Renal cortical epithelial cell (primary cell): ENCODE results near the gene CEPT1. TPM values are rescaled to one million over a fixed set of nuclear protein-coding genes. Genes with fewer than 3 reads are reported as not detected.
A peak's percentile ranks its signal among the peaks of the same experiment; 100 is the strongest.
"Not testable (repeated sequence)": the region's sequence is repeated elsewhere in the genome, so short reads cannot be mapped to it uniquely, and the experiment has no call there.

Experiments used
- DNase-seq: peaks from one replicate; pipeline ENCODE4 v3.0.0-alpha.2; 2011; ENCODE audit warnings: low read depth
- total RNA-seq: library from RNA; depleted of rRNA; stranded (reverse); fragments of >200 nt; gene quantifications from 2 replicates; pipeline ENCODE4 v1.2.3, GENCODE V29; 2014

The CEPT1 gene
- 52.7 and 85.3 TPM in 2 replicates for total RNA-seq

DNA sequence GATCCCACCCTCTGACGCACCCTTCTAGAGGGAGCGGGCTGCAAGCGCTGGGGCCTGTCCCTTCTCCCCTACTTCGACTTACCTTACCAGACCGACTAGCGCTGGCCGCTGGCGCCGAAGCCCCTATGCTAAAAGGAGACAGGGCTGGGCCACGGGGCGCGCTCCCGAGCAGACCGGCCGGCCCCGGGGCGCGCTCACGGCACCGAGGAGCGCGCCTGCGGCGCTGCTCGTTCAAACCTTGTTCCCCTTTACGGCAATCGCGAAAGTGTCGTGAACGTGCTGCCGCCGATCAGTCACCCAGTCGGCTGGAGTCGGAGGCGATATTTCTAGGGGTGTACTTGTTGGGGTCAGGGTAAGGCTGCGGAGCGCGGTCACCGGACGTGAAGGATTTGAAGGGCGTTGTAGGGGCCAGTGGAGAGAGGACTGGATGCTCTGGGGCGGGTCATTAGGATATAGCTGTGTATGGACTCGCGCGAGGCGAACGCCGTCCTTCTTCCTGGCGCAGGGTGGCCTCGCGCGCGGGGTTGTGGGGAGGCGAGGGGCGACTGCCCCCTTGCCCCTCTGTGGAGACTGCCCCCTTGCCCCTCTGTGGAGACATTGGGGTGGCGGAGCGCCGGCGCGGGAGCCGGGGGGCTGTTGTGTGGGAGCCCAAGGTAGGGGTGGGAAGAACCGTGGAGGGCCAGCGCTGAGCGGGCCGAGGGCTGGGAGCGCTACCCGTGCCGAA lies at the start of gene CEPT1, which contains the start of gene DRAM2:
TSS of gene CEPT1 (plus strand) at position 268 of the 724 bp plus-strand sequence. CDS start 7,492 bp downstream, outside the sequence.
TSS of gene DRAM2 (minus strand) at position 138 of the 724 bp plus-strand sequence. CDS start 8,539 bp downstream, outside the sequence.
- DNase-seq = peak; percentile 92

DNA sequence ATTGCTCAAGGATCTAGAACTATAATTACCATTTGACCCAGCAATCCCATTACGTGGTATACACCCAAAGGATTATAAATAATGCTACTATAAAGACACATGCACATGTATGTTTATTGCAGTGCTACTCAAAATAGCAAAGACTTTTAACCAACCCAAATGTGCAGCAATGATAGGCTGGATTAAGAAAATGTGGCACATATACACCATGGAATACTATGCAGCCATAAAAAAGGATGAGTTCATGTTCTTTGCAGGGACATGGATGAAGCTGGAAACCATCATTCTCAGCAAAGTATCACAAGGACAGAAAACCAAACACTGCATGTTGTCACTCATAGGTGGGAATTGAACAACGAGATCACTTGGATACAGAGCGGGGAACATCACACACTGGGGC lies 44.6 kb upstream of the CEPT1 start:
- DNase-seq = not testable (repeated sequence)

DNA sequence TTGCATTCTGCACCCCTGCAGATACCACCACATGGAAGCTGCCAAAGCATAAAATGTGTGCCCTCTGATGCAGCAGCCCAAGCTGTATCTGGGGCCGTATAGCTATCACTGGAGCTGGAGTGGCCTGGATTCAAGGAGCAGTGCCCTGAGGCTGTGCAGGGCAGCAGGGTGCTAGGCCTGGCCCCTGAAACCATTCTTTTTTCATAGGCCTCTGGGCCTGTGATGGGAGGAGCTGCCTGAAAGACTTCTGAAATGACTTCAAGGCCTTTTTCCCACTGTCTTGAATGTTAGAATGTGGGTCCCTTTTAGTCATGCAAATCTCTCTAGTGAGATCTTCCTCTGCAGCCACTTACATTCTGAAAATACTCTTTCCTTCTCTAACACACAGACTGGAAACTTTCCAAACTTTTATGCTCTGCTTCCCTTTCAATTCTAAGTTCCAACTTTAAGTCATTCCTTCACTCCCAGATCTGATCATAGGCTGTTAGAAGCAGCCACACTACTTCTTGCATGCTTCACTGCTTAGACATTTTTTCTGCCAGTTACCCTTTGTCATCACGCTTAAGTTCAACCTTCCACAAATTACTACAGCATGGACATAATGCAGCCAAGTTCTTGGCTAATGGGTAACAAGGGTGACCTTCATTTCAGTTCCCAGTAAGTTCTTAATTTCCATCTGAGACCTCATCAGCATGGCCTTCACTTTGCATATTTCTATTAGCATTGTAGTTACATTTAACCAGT lies 42.5 kb upstream of the CEPT1 start:
- DNase-seq = peak; percentile 15

DNA sequence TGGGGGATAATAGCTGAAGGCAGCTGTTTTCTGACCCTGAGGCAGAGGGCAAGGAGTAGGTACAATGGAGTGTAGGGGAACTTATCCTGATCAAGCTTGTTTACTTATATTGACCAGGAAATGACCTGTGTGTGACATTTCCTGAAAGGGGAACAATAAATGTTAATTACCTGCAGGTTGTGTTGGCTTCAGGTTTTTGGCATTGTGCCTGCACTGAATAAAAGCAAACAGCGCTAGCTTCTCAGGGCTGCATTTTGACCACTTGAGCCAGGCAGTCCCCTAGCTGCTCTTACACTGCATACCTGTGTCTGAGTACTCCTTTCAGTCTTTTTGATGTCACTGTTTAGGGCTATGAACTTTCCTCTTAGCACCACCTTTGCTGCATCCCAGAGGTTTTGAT lies 40.7 kb upstream of the CEPT1 start:
- DNase-seq = no peak

DNA sequence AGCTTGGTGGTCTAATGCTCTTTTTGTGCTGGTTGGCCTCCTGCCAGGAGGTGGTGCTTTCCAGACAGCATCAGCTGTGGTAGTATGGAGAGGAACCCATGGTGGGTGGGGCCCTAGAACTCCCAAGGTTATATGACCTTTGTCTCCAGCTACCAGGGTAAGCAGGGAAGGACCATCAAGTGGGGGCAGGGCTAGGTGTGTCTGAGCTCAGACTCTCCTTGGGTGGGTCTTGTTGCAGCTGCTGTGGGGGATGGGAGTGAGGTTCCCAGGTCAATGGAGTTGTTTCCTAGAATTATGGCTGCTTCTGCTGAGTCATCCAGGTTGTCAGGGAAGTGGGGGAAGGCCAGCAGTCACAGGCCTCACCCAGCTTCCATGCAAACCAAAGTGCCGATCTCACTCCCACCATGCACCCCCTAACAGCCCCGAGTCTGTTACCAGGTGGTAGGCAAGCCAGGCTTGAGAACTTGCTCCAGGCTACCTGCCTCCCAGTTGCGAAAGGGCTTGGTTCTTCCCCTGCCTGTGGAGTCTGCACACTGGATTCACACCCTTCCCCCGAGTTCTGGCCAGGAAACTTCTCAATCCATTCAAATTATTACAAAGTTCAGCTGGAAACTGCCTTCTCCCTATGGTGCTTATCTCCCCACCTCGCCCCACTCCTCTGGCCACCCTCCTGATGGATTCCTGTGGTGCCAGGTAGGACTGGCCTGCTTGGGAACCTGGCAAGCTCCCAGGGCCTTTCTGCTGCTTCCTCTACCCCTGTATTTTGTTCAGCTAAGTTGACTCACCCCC lies 38.0 kb upstream of the CEPT1 start:
- no peak for DNase-seq

DNA sequence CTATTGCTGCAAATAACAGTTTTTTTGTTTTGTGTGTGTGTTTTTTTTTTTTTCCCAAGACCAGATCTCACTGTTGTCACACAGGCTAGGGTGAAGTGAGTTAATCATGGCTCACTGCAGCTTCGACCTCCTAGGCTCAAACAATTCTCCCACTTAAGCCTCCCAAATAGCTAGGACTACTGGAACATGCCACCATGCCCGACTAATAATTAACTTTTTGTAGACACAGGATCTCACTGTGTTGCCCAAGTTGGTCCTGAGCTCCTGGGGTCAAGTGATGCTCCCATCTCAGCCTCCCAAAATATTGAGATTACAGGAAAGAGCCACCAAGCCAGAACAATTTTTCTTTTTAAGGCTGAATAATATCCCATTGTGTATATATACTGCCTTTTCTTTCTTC lies 35.0 kb upstream of the CEPT1 start:
- no peak for DNase-seq

DNA sequence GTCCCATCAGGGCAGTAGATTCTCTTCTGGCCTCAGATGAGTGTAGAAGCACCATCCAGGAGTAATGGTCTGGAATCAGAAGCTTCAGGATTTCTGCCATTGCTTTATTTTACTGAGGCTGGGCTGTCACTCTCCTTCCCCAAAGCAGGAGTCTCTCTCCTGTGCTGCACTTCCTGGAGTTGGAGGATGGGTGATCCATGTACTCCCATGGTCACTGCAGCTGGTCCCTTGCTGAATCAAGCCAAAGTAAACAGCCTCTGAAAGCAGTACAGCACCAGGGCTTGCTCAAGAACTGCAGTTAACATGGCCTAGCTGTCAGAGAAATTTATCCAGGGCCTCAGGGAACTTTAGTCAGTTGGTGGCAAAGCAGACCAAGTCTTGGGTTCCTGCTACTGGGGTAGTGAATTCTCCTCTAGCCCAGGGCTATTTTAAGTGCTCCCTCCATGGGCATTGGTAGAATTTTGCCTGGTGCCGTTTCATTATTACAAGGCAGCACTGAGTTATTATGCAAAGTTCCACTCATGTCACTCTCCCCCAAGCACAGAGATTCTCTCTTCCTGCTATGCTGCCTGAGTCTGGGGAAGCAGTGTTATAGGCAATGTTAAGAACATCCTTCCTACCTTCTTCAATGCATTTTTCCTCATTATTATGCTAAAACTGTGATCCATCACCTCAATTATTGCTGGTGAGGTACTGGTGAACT lies 29.7 kb upstream of the CEPT1 start:
- DNase-seq = peak; percentile 51

DNA sequence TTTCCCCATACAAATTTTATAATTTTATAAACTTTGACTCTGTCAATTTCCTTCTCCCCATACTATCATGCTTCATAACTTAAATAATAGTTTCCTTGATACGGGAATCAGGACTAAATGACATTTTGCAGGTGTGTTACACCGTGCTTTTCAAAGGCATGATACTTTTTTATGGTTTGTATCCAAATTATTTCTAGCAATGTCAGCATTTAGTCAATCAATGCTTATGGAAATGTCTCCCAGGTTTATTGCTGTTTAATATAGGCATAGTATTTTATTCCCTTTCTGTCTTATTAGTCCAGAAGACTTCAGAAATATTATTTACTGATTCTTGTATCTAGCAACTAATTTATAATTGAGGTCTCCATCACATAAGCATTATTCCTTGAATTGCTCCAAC lies 23.5 kb upstream of the CEPT1 start:
- DNase-seq = no peak

DNA sequence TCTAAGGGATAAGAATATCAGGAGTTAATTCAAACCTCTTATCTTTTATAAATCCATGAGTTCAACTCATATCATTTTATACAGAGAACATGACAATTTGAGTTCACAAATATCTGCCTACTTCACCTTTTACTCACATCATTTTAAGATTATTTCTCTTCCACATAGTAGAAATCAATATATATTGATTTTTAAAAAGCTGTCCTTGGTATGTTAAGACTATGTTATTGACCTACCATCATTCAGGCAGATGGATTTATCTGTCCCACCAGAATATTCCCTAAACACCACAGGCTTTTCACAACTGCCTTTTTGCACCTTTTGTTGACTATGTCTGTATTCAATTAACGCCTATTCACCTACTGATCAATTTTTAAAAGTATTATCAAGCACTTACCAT lies 13.7 kb upstream of the CEPT1 start:
- DNase-seq = no peak

DNA sequence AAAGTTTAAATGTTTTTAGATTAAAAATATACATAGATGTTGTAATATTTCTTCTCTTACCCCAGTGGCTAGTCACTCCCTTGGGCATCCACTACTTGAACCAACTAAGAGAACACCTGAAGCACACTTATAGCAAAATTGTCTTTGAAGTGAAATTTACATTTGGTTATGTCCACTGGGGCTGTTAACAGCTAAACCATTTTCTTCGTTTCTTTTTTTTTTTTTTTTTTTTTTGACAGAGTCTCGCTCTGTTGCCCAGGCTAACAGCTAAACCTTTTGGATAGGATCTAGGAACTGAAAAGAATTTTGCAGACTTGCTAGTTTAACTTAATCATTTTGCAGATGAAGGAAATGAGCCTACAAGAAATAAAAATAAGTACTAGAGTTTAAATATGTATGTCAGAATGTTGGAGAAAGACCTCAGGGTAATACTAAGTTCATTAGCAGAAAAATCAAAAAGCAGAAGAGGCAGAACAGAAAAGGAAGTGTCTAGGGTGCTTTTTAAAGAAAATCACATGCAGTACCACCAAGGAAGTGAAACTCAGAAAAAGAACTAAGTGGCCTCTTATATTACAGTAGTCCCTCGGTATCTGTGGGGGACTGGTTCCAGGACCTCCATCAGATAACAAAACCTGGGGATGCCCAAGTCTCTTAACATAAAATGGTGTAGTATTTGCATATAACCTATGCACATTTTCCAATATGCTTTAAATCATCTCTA lies 11.9 kb upstream of the CEPT1 start:
- no peak for DNase-seq

DNA sequence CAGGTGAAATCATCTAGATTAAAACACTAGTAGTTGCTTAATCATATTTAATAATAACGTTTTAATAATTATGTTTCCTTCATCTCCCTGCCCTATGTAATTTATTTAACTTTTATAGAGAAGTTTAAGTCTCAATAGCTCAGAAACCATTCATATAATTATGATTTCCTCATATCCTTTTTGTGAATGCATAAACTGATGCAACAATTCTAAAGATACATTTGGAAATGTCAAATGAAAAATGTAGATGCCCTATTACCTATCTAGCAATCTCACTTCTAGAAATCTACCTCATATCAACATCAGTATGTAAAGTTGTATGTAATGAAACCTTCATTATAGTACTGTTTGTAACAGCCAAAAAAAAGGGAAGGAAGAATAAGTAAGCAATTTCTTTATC lies 10.6 kb upstream of the CEPT1 start:
- DNase-seq = no peak

DNA sequence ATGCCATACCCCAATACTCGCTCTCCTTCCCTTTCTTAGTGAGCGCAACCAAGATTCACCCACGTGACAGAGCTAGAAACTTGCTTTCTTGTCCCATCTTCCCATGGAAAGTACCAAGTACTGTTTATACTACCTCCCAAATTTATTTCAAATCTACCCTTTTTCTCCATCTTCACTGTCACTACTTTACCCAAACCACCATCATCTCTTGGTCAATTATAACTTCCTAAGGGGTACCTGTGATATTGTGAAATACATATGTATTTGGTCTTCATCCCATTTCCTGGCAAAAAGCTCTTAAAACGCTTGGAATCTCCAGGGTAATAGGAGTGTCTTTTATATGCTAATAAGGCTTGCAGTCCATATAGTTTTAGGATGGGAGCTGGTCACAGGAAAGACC lies 8.3 kb upstream of the CEPT1 start:
- DNase-seq = no peak

DNA sequence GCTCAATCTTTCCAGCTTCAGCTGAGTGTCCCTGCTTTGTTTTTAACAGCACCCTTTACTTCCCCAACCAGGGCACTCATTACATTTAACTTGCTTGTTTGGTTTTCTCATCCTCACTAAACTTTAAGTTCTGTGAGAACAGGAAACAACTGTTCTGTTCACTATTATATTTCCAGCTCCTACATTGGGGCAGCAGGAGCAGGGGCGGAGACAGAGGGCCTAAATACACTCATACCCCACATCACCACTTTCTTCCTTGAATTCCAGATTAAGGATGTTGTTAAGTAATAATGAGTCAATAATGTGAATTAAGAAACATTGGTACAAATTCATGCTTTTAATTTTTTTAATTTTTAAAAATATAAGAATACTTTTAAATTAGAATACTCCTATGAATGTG lies 6.2 kb upstream of the CEPT1 start:
- no peak for DNase-seq

DNA sequence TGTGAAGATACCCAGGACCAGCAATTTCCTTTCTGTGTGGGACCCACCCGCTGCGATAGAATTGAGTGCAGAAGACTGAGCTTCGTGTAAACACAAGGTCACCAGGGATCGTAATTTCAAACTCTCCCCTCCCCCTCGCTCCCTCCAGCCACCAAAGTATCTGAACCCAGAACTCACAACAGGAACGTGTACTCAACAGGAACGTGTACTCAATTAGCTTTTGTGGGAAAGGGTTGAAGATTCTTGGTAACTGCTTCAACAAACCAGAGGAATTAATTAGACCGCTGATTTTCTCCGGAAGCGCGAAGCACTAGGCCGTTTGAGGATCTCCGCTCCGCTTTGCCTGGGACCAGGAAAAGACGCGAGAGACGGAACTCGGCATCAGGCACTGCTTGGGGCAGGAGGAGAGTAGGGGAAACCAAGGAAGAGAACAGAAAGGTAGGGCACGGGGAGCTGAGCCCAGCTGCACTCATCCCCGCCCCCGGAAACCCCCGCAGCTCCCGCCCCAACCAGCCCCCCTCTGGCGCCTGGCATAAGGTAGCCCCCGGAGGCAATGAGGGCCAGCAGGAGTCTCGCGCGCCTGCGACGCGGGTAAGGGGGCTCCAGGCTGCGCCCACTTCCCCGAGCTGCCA lies 583 bp upstream of the CEPT1 start:
- DNase-seq = peak; percentile 68

DNA sequence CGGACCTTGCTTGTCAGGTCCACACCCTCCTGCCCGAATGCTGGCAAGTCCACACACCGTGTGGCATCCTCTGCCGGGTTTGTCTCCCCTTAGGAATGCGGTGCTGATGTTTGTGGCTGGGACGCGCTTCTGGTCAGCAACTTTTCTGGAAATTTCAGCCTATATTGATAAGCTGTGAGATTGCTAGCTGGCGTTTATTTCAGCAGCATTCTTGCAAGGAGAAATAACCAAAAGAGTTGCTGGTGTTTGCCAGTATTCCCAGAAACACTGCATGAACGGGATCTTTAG lies 601 bp downstream of the CEPT1 start:
- DNase-seq = peak; percentile 41

DNA sequence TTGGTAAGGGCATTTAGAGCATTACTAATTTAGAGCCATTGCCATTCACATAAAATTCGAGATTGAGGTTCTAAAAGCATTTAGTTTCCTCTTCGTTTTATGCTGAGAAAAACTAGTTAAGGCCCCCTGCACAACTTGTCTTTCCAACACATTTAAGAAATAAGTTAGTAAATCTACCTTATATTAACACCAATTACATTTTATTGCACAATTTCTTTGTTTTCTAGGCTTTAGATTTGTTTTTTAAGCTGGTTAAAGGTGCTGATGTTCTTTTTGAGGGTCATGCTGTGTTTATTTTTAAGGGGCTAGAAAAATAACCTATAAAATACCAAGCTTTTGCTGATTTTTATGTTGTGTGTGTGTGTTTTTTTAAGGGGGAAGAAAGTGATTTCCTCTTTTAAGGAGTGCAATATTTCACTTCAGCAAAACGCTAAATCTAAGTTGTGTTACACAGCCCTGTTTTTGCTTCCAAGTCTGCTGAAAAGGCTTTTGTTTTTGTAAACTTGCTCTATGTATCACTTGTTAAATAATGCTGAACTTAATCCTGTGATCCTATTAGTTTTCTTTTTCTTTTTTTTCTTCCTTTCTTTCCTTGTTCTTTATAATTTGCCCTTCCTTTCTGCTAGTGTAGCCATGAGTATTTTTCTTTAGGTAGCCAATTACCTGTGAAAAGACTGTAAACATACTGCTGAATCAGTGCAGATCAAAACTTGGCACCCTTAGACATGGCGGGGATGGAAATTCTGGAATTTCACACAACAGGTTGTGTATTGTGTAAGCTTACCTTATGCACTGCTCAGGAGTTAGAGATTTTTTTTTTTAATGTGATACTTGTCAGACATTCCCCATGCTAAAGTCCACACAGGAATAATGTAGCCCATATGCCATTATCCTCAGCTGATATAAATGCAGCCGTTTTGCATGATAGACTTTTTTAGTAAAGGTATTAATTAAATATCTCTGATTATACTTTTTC lies 1.5 kb downstream of the CEPT1 start:
- peak; percentile 7 for DNase-seq

DNA sequence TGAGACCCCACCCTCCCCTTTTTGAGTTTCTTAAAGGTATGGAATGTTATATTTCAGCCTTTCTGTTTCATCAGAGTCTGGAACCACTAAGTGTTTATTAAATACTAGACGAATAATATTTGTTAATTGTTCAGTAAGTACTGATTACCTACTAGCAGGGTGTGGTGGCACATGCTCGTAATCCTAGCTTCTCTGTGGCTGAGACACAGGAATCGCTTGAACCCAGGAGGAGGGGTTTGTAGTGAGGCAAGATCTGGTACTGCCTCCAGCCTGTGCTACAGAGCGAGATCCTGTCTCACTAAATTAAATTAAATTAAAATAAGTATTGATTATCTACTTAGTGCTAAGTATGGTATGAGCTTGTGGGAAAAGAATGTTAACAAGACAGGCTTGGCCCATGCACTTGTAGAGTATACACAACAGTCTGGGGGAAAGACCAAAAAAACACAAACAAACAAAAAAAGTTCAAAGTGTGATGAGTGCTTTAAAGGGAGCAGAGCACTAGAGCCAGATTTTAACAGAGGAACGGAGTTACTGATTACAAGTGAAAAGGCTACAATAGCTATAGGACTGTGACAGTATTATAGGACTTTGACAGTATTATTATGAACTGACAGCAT lies 2.4 kb downstream of the CEPT1 start:
- no peak for DNase-seq

DNA sequence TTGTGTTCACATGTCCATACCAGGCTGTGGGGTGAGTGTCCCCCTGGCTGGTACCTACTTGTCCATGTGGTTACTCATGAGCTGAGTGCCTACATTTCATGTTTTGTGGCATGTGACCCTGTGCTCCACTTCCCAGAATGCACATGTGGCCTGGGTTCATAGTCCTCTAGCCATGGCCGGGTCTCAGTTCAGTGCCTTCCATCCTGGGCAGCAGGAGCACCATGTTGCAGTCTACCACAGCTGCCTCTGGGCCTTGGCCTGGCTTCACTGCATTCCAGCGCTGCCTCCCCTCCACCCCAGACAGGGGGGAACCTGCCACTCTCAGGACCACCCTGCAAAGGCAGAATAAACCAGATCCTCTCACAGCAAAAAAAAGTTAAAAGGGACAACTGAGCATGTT lies 5.5 kb downstream of the CEPT1 start:
- DNase-seq = peak; percentile 13
